ENCODE data around the gene ADAMTS19. TPM values are rescaled to one million over a fixed set of nuclear protein-coding genes. Genes with fewer than 3 reads are reported as not detected.

Gene ADAMTS19
- total RNA-seq, 4 donors from 2014 or later: 0.76 TPM; not detected in 3

- Histone ChIP-seq H3K27me3 (no peaks in the 10 kb centered on the region), H3K9me3 (no peaks in the 10 kb centered on the region), H3K27ac (no peak overlapping the region), H3K4me1 (no peaks in the 10 kb centered on the region), H3K4me3 (no peak overlapping the region), H3K36me3 (no peaks in the 10 kb centered on the region)
- DNase-seq: no peak
- TF ChIP-seq CTCF (IDR thresholded peaks at IDR 0.05) (no peak), POLR2A (IDR thresholded peaks at IDR 0.05) (no peak)
- intact Hi-C loops (cut with DNase I): no loop called here
- 66 to 74% methylated on average over 2 of the region's 2 CpGs for WGBS, 2 donors
Measured at GRCh38 chr5:129474544-129474943, 14.4 kb downstream of the ADAMTS19 start.

- no peak overlapping the region for H3K4me3 ChIP-seq
- no peaks in the 10 kb centered on the region for H3K36me3 ChIP-seq
- DNase-seq: no peak
- H3K9me3 ChIP-seq: no peaks in the 10 kb centered on the region
- H3K4me1 ChIP-seq: no peaks in the 10 kb centered on the region
- H3K27ac ChIP-seq: no peak overlapping the region
- intact Hi-C loops (cut with DNase I): no loop called here
- no peak for TF ChIP-seq POLR2A (IDR thresholded peaks at IDR 0.05)
- TF ChIP-seq CTCF (IDR thresholded peaks at IDR 0.05): no peak
- no peaks in the 10 kb centered on the region for H3K27me3 ChIP-seq
Measured at GRCh38 chr5:129476751-129477150, 16.7 kb downstream of the ADAMTS19 start.

GRCh38 chr5:129477532-129477931 is 17.4 kb downstream of the ADAMTS19 start:
- DNase-seq: no peak
- H3K4me1 ChIP-seq: no peaks in the 10 kb centered on the region
- H3K27me3 ChIP-seq: no peaks in the 10 kb centered on the region
- WGBS, 2 donors: 24 to 44% methylated on average over 1 of the region's 1 CpG
- intact Hi-C loops (cut with DNase I): no loop called here
- no peaks in the 10 kb centered on the region for H3K36me3 ChIP-seq
- H3K4me3 ChIP-seq: no peak overlapping the region
- TF ChIP-seq POLR2A (IDR thresholded peaks at IDR 0.05) (no peak), CTCF (IDR thresholded peaks at IDR 0.05) (no peak)
- H3K27ac ChIP-seq: no peak overlapping the region
- no peaks in the 10 kb centered on the region for H3K9me3 ChIP-seq

- Histone ChIP-seq H3K9me3 (no peaks in the 10 kb centered on the region), H3K27me3 (no peaks in the 10 kb centered on the region), H3K4me1 (no peaks in the 10 kb centered on the region), H3K4me3 (no peak overlapping the region), H3K36me3 (no peaks in the 10 kb centered on the region), H3K27ac (no peak overlapping the region)
- intact Hi-C loops (cut with DNase I): no loop called here
- 65 to 71% methylated on average over 3 of the region's 3 CpGs for WGBS, 2 donors
- TF ChIP-seq CTCF (IDR thresholded peaks at IDR 0.05): no peak
- no peak for TF ChIP-seq POLR2A (IDR thresholded peaks at IDR 0.05)
- DNase-seq: no peak
Measured at GRCh38 chr5:129481161-129481560, 21.1 kb downstream of the ADAMTS19 start.

- H3K27me3 ChIP-seq: no peaks in the 10 kb centered on the region
- H3K4me1 ChIP-seq: no peaks in the 10 kb centered on the region
- H3K4me3 ChIP-seq: no peak overlapping the region
- no peak for DNase-seq
- H3K27ac ChIP-seq: no peak overlapping the region
- TF ChIP-seq POLR2A (IDR thresholded peaks at IDR 0.05) (no peak), CTCF (IDR thresholded peaks at IDR 0.05) (no peak)
- H3K36me3 ChIP-seq: no peaks in the 10 kb centered on the region
- H3K9me3 ChIP-seq: no peaks in the 10 kb centered on the region
- intact Hi-C loops (cut with DNase I): no loop called here
Measured at GRCh38 chr5:129496421-129496820, 36.3 kb downstream of the ADAMTS19 start.
